Measurements from ENCODE around the gene ANKRD9.

ANKRD9 gene

GRCh38 chr14:102510616-102511520 lies 1.3 kb upstream of the ANKRD9 start:
- no peak for DNase-seq

GRCh38 chr14:102508774-102509745 lies 516 bp downstream of the ANKRD9 start:
- DNase-seq, result no peak

- no peak for DNase-seq
These were observed 1.2 kb downstream of the ANKRD9 start for GRCh38 chr14:102508410-102508773.

- no peak for DNase-seq
These were observed 1.7 kb downstream of the ANKRD9 start for GRCh38 chr14:102507857-102508312.

GRCh38 chr14:102507081-102507856 lies 2.3 kb downstream of the ANKRD9 start:
- no peak for DNase-seq

GRCh38 chr14:102506626-102506925 lies 3.0 kb downstream of the ANKRD9 start:
- DNase-seq, result no peak

GRCh38 chr14:102505775-102506625 lies 3.6 kb downstream of the ANKRD9 start:
- no peak for DNase-seq

- DNase-seq, result no peak
These were observed 4.5 kb downstream of the ANKRD9 start for GRCh38 chr14:102505000-102505619.

GRCh38 chr14:102504328-102504999 lies 5.1 kb downstream of the ANKRD9 start:
- no peak for DNase-seq

- DNase-seq, result no peak
These were observed 5.8 kb downstream of the ANKRD9 start for GRCh38 chr14:102503641-102504327.

- DNase-seq, result no peak
These were observed 7.0 kb downstream of the ANKRD9 start for GRCh38 chr14:102502571-102502970.

- DNase-seq, result no peak
These were observed 7.7 kb downstream of the ANKRD9 start for GRCh38 chr14:102501751-102502315.

GRCh38 chr14:102500713-102501112 lies 8.9 kb downstream of the ANKRD9 start:
- no peak for DNase-seq

GRCh38 chr14:102500158-102500662 lies 9.4 kb downstream of the ANKRD9 start:
- DNase-seq, result no peak

- DNase-seq, result no peak
These were observed 10.0 kb downstream of the ANKRD9 start for GRCh38 chr14:102499401-102500157.

- no peak for DNase-seq
These were observed 10.8 kb downstream of the ANKRD9 start for GRCh38 chr14:102498678-102499265.

- DNase-seq, result no peak
These were observed 11.4 kb downstream of the ANKRD9 start for GRCh38 chr14:102497998-102498677.

Measured in NCI-H1048 (cell line).